Mesodermal cell (in vitro differentiated cells): ENCODE data around the gene PDXDC1.
"Not testable (repeated sequence)": the region's sequence is repeated elsewhere in the genome, so short reads cannot be mapped to it uniquely, and the experiment has no call there.

Source experiments
- H3K27ac ChIP-seq: 2 replicates; pipeline ENCODE4 v1.7.0; 2013; ENCODE audit warnings: mild to moderate bottlenecking, low read depth, low read length, moderate library complexity; ENCODE audit not compliant: severe bottlenecking
- H3K36me3 ChIP-seq: 2 replicates; pipeline ENCODE4 v1.7.1; 2013; ENCODE audit warnings: mild to moderate bottlenecking, low read length, moderate library complexity; ENCODE audit not compliant: control insufficient read depth, insufficient read depth
- H3K4me1 ChIP-seq: one replicate; pipeline ENCODE4 v1.7.1; 2013; ENCODE audit warnings: mild to moderate bottlenecking, low read length; ENCODE audit not compliant: insufficient read depth, control insufficient read depth, poor library complexity, severe bottlenecking
- H3K4me3 ChIP-seq: 2 replicates; pipeline ENCODE4 v1.7.0; 2013; ENCODE audit warnings: low read length, control low read depth, mild to moderate bottlenecking; ENCODE audit not compliant: insufficient read depth, poor library complexity, severe bottlenecking; ENCODE audit errors: extremely low read depth
- H3K9me3 ChIP-seq: 2 replicates; pipeline ENCODE4 v1.7.1; 2013; ENCODE audit warnings: mild to moderate bottlenecking, low read length, moderate library complexity; ENCODE audit not compliant: control insufficient read depth
- WGBS, 2 experiments: methylation state at CpG; one replicate each; pipeline ENCODE4 v1.1.5; 2013; ENCODE audit warnings: missing lambda C conversion rate in 2 of 2; ENCODE audit not compliant: insufficient coverage in 2 of 2; 5-methylcytosine and 5-hydroxymethylcytosine counted together

Gene PDXDC1

GRCh38 chr16:15080883-15081282 lies 106.1 kb downstream of the PDXDC1 start:
- not testable (repeated sequence) for H3K4me3 ChIP-seq, H3K4me1 ChIP-seq, H3K9me3 ChIP-seq, H3K27ac ChIP-seq
- 80 to 100% methylated on average over 1 of the region's 1 CpG for WGBS, 2 experiments
- H3K36me3 ChIP-seq: peaks cover 55% of the 10 kb centered on the region

- WGBS, 2 experiments: 84 to 100% methylated on average over 2 to 3 of the region's 3 CpGs
These were observed 108.0 kb downstream of the PDXDC1 start for GRCh38 chr16:15082788-15083187.

GRCh38 chr16:15090663-15091269 lies 115.9 kb downstream of the PDXDC1 start:
- not testable (repeated sequence) for H3K27ac ChIP-seq, H3K4me3 ChIP-seq, H3K4me1 ChIP-seq, H3K9me3 ChIP-seq
- WGBS, 2 experiments: 100% methylated on average over 1 of the region's 1 CpG
- H3K36me3 ChIP-seq: peaks cover 23% of the 10 kb centered on the region

More at GRCh38 chr16:15082788-15083187, 108.0 kb downstream of the PDXDC1 start:
- H3K4me3 ChIP-seq, H3K4me1 ChIP-seq, H3K27ac ChIP-seq, H3K9me3 ChIP-seq: not testable (repeated sequence)
- peaks cover 47% of the 10 kb centered on the region for H3K36me3 ChIP-seq

GRCh38 chr16:15093571-15093954 lies 118.7 kb downstream of the PDXDC1 start:
- H3K36me3 ChIP-seq: peaks cover 20% of the 10 kb centered on the region
- 0% methylated on average over 1 of the region's 14 CpGs; no CpG with 5 or more reads in 1 of the 2 experiments for WGBS, 2 experiments
- H3K4me3 ChIP-seq: peak overlapping the region; percentile 48
- H3K27ac ChIP-seq: peak overlapping the region; percentile 86
- not testable (repeated sequence) for H3K4me1 ChIP-seq, H3K9me3 ChIP-seq

GRCh38 chr16:15093955-15094827 lies 119.4 kb downstream of the PDXDC1 start, which contains the start of gene RRN3:
TSS of gene RRN3 (minus strand) at chr16:15094272. CDS start at chr16:15094233, 39 bp downstream.
- 2% methylated on average over 26 to 27 of the region's 56 CpGs for WGBS, 2 experiments
- not testable (repeated sequence) for H3K4me1 ChIP-seq, H3K9me3 ChIP-seq
- H3K27ac ChIP-seq: peak within 1 kb of the TSS; percentile 86
- H3K36me3 ChIP-seq: peaks cover 20% of the 10 kb centered on the region
- H3K4me3 ChIP-seq: peak within 1 kb of the TSS; percentile 48

GRCh38 chr16:15096583-15096972 lies 121.8 kb downstream of the PDXDC1 start:
- H3K4me3 ChIP-seq, H3K4me1 ChIP-seq, H3K36me3 ChIP-seq, H3K9me3 ChIP-seq, H3K27ac ChIP-seq: not testable (repeated sequence)
- WGBS, 2 experiments: 93% methylated on average over 3 of the region's 9 CpGs; no CpG with 5 or more reads in 1 of the 2 experiments

- H3K27ac ChIP-seq, H3K4me1 ChIP-seq, H3K4me3 ChIP-seq, H3K9me3 ChIP-seq, H3K36me3 ChIP-seq: not testable (repeated sequence)
- no CpG with 5 or more reads among the region's 2 CpGs for WGBS, 2 experiments
These were observed 124.6 kb downstream of the PDXDC1 start for GRCh38 chr16:15099366-15099909.

- H3K27ac ChIP-seq, H3K4me1 ChIP-seq, H3K4me3 ChIP-seq, H3K36me3 ChIP-seq, H3K9me3 ChIP-seq: not testable (repeated sequence)
- WGBS, 2 experiments: 93% methylated on average over 3 of the region's 5 CpGs; no CpG with 5 or more reads in 1 of the 2 experiments
These were observed 125.7 kb downstream of the PDXDC1 start for GRCh38 chr16:15100372-15100987.

GRCh38 chr16:15127641-15128425 lies 153.0 kb downstream of the PDXDC1 start:
- not testable (repeated sequence) for H3K36me3 ChIP-seq, H3K4me3 ChIP-seq, H3K9me3 ChIP-seq, H3K4me1 ChIP-seq, H3K27ac ChIP-seq
- WGBS, 2 experiments: 100% methylated on average over 12 of the region's 48 CpGs; no CpG with 5 or more reads in 1 of the 2 experiments

- H3K36me3 ChIP-seq, H3K9me3 ChIP-seq, H3K4me1 ChIP-seq, H3K4me3 ChIP-seq, H3K27ac ChIP-seq: not testable (repeated sequence)
- WGBS, 2 experiments: 97 to 98% methylated on average over 8 to 11 of the region's 37 CpGs
These were observed 155.6 kb downstream of the PDXDC1 start for GRCh38 chr16:15130256-15130932.
